Keratinocyte (primary cell): ENCODE data around the gene CBLB. TPM values are rescaled to one million over a fixed set of nuclear protein-coding genes. Genes with fewer than 3 reads are reported as not detected.

ENCODE experiments used
- DNase-seq: peaks from one replicate; pipeline ENCODE4 v3.0.0-alpha.2; 2011; ENCODE audit warnings: low read depth, missing footprints, low spot score
- FAIRE-seq: peaks from 2 replicates; lab custom pipeline; 2011; peaks lifted over from hg19 to GRCh38; lab: Jason Lieb, UNC
- H2AFZ ChIP-seq: 2 replicates; pipeline ENCODE4 v1.6.0; 2012; ENCODE audit warnings: low read length, control low read depth, inconsistent platforms; ENCODE audit not compliant: control insufficient read depth
- H3K27ac ChIP-seq: 2 replicates; pipeline ENCODE4 v1.5.1; 2011; ENCODE audit warnings: low read length; ENCODE audit not compliant: control insufficient read depth, insufficient read depth
- H3K27me3 ChIP-seq: 3 replicates; pipeline ENCODE4 v1.6.0; 2011; ENCODE audit warnings: low read length; ENCODE audit not compliant: control insufficient read depth, insufficient read depth; ENCODE audit errors: extremely low read depth
- H3K36me3 ChIP-seq, 2 experiments: 2 replicates in 1 of 2; 3 replicates in 1 of 2; pipeline ENCODE4 v1.5.1; 2011; ENCODE audit warnings: low read length in 2 of 2, mild to moderate bottlenecking in 1 of 2; ENCODE audit not compliant: control insufficient read depth in 2 of 2, insufficient read depth in 2 of 2; ENCODE audit errors: extremely low read depth in 1 of 2
- H3K4me1 ChIP-seq: 3 replicates; pipeline ENCODE4 v1.5.1; 2011; ENCODE audit warnings: low read length; ENCODE audit not compliant: control insufficient read depth, insufficient read depth; ENCODE audit errors: extremely low read depth
- H3K4me2 ChIP-seq: 3 replicates; pipeline ENCODE4 v1.6.0; 2011; ENCODE audit warnings: low read depth, low read length; ENCODE audit not compliant: control insufficient read depth, insufficient read depth; ENCODE audit errors: extremely low read depth
- H3K4me3 ChIP-seq, 3 experiments: fragments of 200-600 bp in 1 of 3; sonication (generic) in 1 of 3; 2 replicates in 2 of 3; 3 replicates in 1 of 3; pipeline ENCODE4 v1.5.1; 2011 to 2016; ENCODE audit warnings: low read length in 3 of 3, mild to moderate bottlenecking in 3 of 3, control low read depth in 2 of 3, inconsistent platforms in 1 of 3, low read depth in 1 of 3, mixed read lengths in 1 of 3, mixed run types in 1 of 3, moderate library complexity in 1 of 3; ENCODE audit not compliant: control insufficient read depth in 2 of 3, insufficient read depth in 2 of 3; ENCODE audit errors: extremely low read depth in 1 of 3
- H3K79me2 ChIP-seq: 2 replicates; pipeline ENCODE4 v1.6.0; 2012; ENCODE audit warnings: low read length; ENCODE audit not compliant: control insufficient read depth, insufficient read depth
- H3K9ac ChIP-seq: 3 replicates; pipeline ENCODE4 v1.6.0; 2011; ENCODE audit warnings: low read length; ENCODE audit not compliant: control insufficient read depth, insufficient read depth; ENCODE audit errors: extremely low read depth
- H3K9me1 ChIP-seq: 3 replicates; pipeline ENCODE4 v1.6.0; 2011; ENCODE audit warnings: low read length; ENCODE audit not compliant: control insufficient read depth, insufficient read depth; ENCODE audit errors: extremely low read depth
- H3K9me3 ChIP-seq: 2 replicates; pipeline ENCODE4 v1.5.1; 2012; ENCODE audit warnings: low read depth, low read length; ENCODE audit not compliant: control insufficient read depth
- H4K20me1 ChIP-seq: 3 replicates; pipeline ENCODE4 v1.6.0; 2011; ENCODE audit warnings: low read length; ENCODE audit not compliant: control insufficient read depth, insufficient read depth; ENCODE audit errors: extremely low read depth
- EZH2 ChIP-seq: IDR thresholded peaks from one replicate; pipeline ENCODE4 v1.6.1; 2012; ENCODE audit warnings: inconsistent platforms, mild to moderate bottlenecking, low read length, moderate library complexity
- dilution Hi-C: fragments of 300-500 bp; cut with MboI; formaldehyde crosslinking; loops from one replicate; pipeline ENCODE4 v1.7.0; 2020; ENCODE audit warnings: low sequenced_read_pairs; ENCODE audit not compliant: extremely low pct_ligation_motif_present
- polyA plus RNA-seq, 5 experiments: library from polyadenylated mRNA; depleted of rRNA in 3 of 5; stranded (reverse) in 3 of 5; stranded (forward) in 1 of 5; unstranded in 1 of 5; fragments of >200 nt; gene quantifications; 1 replicate in 1 of 5; 2 replicates in 3 of 5; 3 replicates in 1 of 5; pipeline versions ENCODE4 v1.2.1 to v1.2.3, GENCODE V29; 2011 to 2012; ENCODE audit warnings: missing spikeins in 2 of 5, low read depth in 1 of 5, low replicate concordance in 1 of 5
- TF ChIP-seq, protein P1 (sequence below), 3 experiments: IDR thresholded peaks in 1 of 3; conservative IDR thresholded peaks in 1 of 3; optimal IDR thresholded peaks in 1 of 3; 2 replicates in 2 of 3; 3 replicates in 1 of 3; pipeline versions ENCODE3 to v1.5.1; 2011; ENCODE audit warnings: low read length in 3 of 3, mild to moderate bottlenecking in 3 of 3, moderate library complexity in 2 of 3, control low read depth in 1 of 3, inconsistent platforms in 1 of 3; ENCODE audit not compliant: insufficient read depth in 2 of 3; ENCODE audit errors: extremely low read depth in 1 of 3

CBLB gene
- polyA plus RNA-seq, 1 donor (not counting 4 experiments of a cell fraction or from before 2014, with no cell fraction given): 13.6 TPM

DNA sequence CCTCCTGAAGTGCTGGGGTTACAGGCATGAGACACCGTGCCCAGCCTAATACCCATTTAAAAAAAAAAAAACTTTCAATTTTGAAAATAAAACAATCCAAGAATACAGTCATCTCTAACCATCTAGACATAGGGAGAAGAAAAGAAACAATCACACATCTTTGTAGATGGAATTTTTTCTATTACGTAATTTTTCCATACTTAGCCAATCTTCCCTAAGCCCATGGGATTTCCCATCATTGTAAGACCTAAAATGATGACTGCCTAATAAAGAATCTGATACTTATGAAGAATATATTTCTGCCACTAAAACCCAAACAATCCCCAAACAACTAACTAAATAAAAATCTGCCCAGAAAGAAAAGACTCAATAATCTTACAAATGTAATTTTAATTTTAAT, 88.7 kb downstream of the CBLB start:
- DNase-seq: no peak
- TF ChIP-seq, protein P1, sequence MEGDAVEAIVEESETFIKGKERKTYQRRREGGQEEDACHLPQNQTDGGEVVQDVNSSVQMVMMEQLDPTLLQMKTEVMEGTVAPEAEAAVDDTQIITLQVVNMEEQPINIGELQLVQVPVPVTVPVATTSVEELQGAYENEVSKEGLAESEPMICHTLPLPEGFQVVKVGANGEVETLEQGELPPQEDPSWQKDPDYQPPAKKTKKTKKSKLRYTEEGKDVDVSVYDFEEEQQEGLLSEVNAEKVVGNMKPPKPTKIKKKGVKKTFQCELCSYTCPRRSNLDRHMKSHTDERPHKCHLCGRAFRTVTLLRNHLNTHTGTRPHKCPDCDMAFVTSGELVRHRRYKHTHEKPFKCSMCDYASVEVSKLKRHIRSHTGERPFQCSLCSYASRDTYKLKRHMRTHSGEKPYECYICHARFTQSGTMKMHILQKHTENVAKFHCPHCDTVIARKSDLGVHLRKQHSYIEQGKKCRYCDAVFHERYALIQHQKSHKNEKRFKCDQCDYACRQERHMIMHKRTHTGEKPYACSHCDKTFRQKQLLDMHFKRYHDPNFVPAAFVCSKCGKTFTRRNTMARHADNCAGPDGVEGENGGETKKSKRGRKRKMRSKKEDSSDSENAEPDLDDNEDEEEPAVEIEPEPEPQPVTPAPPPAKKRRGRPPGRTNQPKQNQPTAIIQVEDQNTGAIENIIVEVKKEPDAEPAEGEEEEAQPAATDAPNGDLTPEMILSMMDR (optimal IDR thresholded peaks at IDR 0.05 in 1 of 3, IDR thresholded peaks at IDR 0.05 in 1 of 3, conservative IDR thresholded peaks at IDR 0.05 in 1 of 3; ENCODE audit: extremely low read depth in 1 of 3, insufficient read depth in 2 of 3, low read length in 3 of 3): no peak
- no peak for TF ChIP-seq EZH2
- no peaks in the 10 kb centered on the region for H3K79me2 ChIP-seq
- H3K9me1 ChIP-seq: no peaks in the 10 kb centered on the region
- dilution Hi-C loops: no loop called here
- H4K20me1 ChIP-seq: no peaks in the 10 kb centered on the region
- H3K4me2 ChIP-seq: no peak overlapping the region
- H3K27me3 ChIP-seq: no peaks in the 10 kb centered on the region
- no peak overlapping the region for H3K27ac ChIP-seq
- H3K36me3 ChIP-seq: no peaks in the 10 kb centered on the region
- no peak overlapping the region for H2AFZ ChIP-seq
- no peaks in the 10 kb centered on the region for H3K4me1 ChIP-seq
- FAIRE-seq: no peak
- no peaks in the 10 kb centered on the region for H3K9me3 ChIP-seq
- no peak overlapping the region for H3K4me3 ChIP-seq
- H3K9ac ChIP-seq: no peak overlapping the region

DNA sequence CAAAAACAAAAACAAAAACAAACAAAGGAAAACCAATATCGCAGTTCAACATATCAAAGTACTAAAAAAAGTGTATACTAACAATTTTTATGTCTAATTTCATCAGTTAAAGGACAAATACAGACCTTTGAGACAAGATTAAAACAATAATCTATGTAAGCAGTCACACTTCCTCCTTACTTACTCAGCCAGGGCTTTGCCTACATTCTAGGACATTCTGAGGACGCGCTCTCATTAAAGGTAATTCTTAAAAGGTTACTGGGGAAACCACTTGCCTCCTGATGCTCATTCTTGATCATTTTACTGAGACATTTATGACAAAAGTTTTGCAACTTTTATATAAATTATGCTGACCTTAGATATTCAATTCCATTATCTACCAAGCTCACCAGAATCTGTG, 93.4 kb downstream of the CBLB start:
- dilution Hi-C loops: no loop called here
- no peaks in the 10 kb centered on the region for H4K20me1 ChIP-seq
- H3K36me3 ChIP-seq: no peaks in the 10 kb centered on the region
- TF ChIP-seq EZH2: no peak
- TF ChIP-seq, protein P1 (optimal IDR thresholded peaks at IDR 0.05 in 1 of 3, IDR thresholded peaks at IDR 0.05 in 1 of 3, conservative IDR thresholded peaks at IDR 0.05 in 1 of 3; ENCODE audit: extremely low read depth in 1 of 3, insufficient read depth in 2 of 3, low read length in 3 of 3): no peak
- no peak overlapping the region for H3K4me2 ChIP-seq
- FAIRE-seq (no peak), DNase-seq (no peak)
- no peak overlapping the region for H3K4me3 ChIP-seq
- H3K27me3 ChIP-seq: no peaks in the 10 kb centered on the region
- no peak overlapping the region for H3K27ac ChIP-seq
- H3K4me1 ChIP-seq: no peaks in the 10 kb centered on the region
- no peaks in the 10 kb centered on the region for H3K9me1 ChIP-seq
- H2AFZ ChIP-seq: no peak overlapping the region
- no peaks in the 10 kb centered on the region for H3K79me2 ChIP-seq
- no peak overlapping the region for H3K9ac ChIP-seq
- H3K9me3 ChIP-seq: no peaks in the 10 kb centered on the region
